Coronary artery (tissue), 2 donors: Measurements from ENCODE around the gene ACHE.
"Not testable (repeated sequence)": the region's sequence is repeated elsewhere in the genome, so short reads cannot be mapped to it uniquely, and the experiment has no call there.

Experiments used
- DNase-seq: peaks from one replicate; pipeline ENCODE4 v3.0.0-alpha.2; 2017; ENCODE audit warnings: low spot score
- H3K27ac ChIP-seq, 2 donors: fragments of 200-600 bp; sonication (generic); one replicate each; pipeline ENCODE4 v1.5.1; 2016 to 2019
- H3K4me3 ChIP-seq: fragments of 200-600 bp; sonication (generic); 2 replicates; pipeline ENCODE4 v1.5.1; 2016; ENCODE audit warnings: mild to moderate bottlenecking, moderate library complexity
- CTCF ChIP-seq: fragments of 200-600 bp; sonication (generic); IDR thresholded peaks from one replicate; pipeline ENCODE4 v1.5.1; 2019; ENCODE audit warnings: antibody characterized with exemption

The ACHE gene

GRCh38 chr7:100921039-100921438, 25.4 kb upstream of the ACHE start:
- Histone ChIP-seq H3K27ac (no peak overlapping the region), H3K4me3 (no peak overlapping the region)
- TF ChIP-seq CTCF: no peak

GRCh38 chr7:100919779-100920437, 24.2 kb upstream of the ACHE start:
- H3K4me3 ChIP-seq, DNase-seq, H3K27ac ChIP-seq: not testable (repeated sequence)

More at GRCh38 chr7:100921039-100921438, 25.4 kb upstream of the ACHE start:
- no peak for DNase-seq

- not testable (repeated sequence) for H3K4me3 ChIP-seq, H3K27ac ChIP-seq, DNase-seq
Measured at GRCh38 chr7:100919335-100919734, 23.6 kb upstream of the ACHE start.

- Histone ChIP-seq H3K27ac (no peak overlapping the region), H3K4me3 (no peak overlapping the region)
- TF ChIP-seq CTCF: no peak
- no peak for DNase-seq
Measured at GRCh38 chr7:100914879-100915447, 19.3 kb upstream of the ACHE start.

- Histone ChIP-seq H3K27ac (no peak overlapping the region), H3K4me3 (no peak overlapping the region)
- DNase-seq: no peak
- no peak for TF ChIP-seq CTCF
Measured at GRCh38 chr7:100914208-100914878, 18.7 kb upstream of the ACHE start.

- Histone ChIP-seq H3K27ac (no peak overlapping the region), H3K4me3 (no peak overlapping the region)
- no peak for TF ChIP-seq CTCF
- DNase-seq: no peak
Measured at GRCh38 chr7:100911484-100911883, 15.8 kb upstream of the ACHE start.

- not testable (repeated sequence) for H3K27ac ChIP-seq, H3K4me3 ChIP-seq, DNase-seq
Measured at GRCh38 chr7:100910443-100910842, 14.8 kb upstream of the ACHE start.

- H3K27ac ChIP-seq: no peak overlapping the region
- no peak overlapping the region for H3K4me3 ChIP-seq
- TF ChIP-seq CTCF: no peak
- no peak for DNase-seq
Measured at GRCh38 chr7:100908512-100908911, 12.8 kb upstream of the ACHE start.
